Bronchial epithelial cell (primary cell): ENCODE data around the gene UNC45A. TPM values are rescaled to one million over a fixed set of nuclear protein-coding genes. Genes with fewer than 3 reads are reported as not detected.

Experiments
- DNase-seq: peaks from one replicate; pipeline ENCODE4 v3.0.0-alpha.2; 2010; ENCODE audit warnings: low read depth
- FAIRE-seq: peaks from 2 replicates; lab custom pipeline; 2011; peaks lifted over from hg19 to GRCh38; lab: Jason Lieb, UNC
- H3K27me3 ChIP-seq: 2 replicates; pipeline ENCODE4 v1.5.1; 2011; ENCODE audit warnings: low read length; ENCODE audit not compliant: control insufficient read depth, insufficient read depth
- H3K36me3 ChIP-seq: 2 replicates; pipeline ENCODE4 v1.5.1; 2011; ENCODE audit warnings: low read length; ENCODE audit not compliant: control insufficient read depth, insufficient read depth
- H3K4me3 ChIP-seq: 2 replicates; pipeline ENCODE4 v1.5.1; 2011; ENCODE audit warnings: mild to moderate bottlenecking, low read depth, low read length, control low read depth
- total RNA-seq: library from RNA; depleted of rRNA; stranded (reverse); fragments of >200 nt; gene quantifications from 2 replicates; pipeline ENCODE4 v1.2.1, GENCODE V29; 2014
- TF ChIP-seq, protein P1 (sequence below): IDR thresholded peaks from 2 replicates; pipeline ENCODE4 v1.5.1; 2011; ENCODE audit warnings: mild to moderate bottlenecking, moderate library complexity, low read length, control low read depth, inconsistent platforms; ENCODE audit not compliant: insufficient read depth, severe bottlenecking

The UNC45A gene
- total RNA-seq, 1 donor from 2014 or later = 64.8 TPM

DNA sequence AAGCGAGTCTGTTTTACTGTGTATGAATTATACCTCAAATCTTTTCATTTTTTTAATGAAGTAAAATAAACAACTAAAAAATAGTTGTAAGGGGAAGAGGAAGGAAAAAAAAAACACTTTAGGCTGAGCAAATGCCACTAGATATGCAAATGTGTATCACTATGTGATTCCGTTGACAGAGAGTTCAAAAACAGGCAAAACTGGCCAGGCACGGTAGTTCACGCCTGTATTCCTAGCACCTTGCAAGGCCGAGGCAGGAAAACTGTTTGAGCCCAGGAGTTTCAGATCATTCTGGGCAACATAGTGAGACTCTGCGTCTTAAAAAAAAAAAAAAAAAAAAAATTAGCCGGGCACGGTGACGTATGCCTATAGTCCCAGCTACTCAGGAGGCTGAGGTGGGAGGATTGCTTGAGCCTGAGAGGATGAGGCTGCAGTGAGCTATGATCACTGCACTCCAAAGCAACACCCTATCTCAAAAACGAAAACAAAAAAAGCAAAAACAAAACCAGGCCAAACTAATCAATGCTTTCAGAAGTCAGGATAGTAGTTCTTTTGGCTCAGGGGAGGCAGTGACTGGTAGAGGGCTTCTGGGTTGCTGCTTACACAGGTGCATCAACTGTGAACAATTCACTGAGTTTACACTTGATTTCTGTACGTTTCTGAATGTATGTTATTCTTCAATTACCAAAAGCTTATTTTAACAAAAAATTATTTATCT, 51.9 kb downstream of the UNC45A start:
- Histone ChIP-seq H3K36me3 (no peaks in the 10 kb centered on the region), H3K4me3 (no peak overlapping the region), H3K27me3 (no peaks in the 10 kb centered on the region)
- DNase-seq (no peak), FAIRE-seq (no peak)
- TF ChIP-seq, protein P1, sequence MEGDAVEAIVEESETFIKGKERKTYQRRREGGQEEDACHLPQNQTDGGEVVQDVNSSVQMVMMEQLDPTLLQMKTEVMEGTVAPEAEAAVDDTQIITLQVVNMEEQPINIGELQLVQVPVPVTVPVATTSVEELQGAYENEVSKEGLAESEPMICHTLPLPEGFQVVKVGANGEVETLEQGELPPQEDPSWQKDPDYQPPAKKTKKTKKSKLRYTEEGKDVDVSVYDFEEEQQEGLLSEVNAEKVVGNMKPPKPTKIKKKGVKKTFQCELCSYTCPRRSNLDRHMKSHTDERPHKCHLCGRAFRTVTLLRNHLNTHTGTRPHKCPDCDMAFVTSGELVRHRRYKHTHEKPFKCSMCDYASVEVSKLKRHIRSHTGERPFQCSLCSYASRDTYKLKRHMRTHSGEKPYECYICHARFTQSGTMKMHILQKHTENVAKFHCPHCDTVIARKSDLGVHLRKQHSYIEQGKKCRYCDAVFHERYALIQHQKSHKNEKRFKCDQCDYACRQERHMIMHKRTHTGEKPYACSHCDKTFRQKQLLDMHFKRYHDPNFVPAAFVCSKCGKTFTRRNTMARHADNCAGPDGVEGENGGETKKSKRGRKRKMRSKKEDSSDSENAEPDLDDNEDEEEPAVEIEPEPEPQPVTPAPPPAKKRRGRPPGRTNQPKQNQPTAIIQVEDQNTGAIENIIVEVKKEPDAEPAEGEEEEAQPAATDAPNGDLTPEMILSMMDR = no peak

DNA sequence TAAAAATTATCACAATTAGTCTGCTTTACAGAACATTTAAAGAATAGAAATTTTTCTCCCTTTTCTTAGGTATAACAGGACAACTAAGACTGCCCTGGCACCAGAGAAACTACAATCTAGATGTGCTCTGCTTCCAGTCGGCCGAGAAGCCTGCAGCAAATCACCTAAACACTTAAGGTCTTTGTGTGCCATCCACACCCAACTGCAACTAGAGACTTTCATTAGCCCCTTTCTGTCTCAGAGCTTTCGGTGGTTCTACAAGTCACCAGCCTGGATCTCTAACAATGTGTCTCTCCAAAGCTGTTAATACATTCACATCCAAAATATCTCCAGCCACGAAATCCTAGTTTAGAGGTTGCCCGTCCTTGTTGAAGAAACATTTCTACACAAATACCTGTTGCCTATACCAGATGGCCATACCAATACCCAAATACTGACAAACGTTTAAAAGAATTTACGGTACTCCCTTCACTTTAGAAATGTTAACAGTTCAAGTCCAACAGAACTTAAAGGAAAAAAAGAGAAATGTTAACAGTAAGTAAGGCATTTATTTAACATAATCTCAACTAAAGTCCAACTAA, 52.6 kb downstream of the UNC45A start:
- no peaks in the 10 kb centered on the region for H3K36me3 ChIP-seq
- no peak overlapping the region for H3K4me3 ChIP-seq
- TF ChIP-seq, protein P1 = no peak
- DNase-seq (no peak), FAIRE-seq (no peak)
- H3K27me3 ChIP-seq = no peaks in the 10 kb centered on the region

DNA sequence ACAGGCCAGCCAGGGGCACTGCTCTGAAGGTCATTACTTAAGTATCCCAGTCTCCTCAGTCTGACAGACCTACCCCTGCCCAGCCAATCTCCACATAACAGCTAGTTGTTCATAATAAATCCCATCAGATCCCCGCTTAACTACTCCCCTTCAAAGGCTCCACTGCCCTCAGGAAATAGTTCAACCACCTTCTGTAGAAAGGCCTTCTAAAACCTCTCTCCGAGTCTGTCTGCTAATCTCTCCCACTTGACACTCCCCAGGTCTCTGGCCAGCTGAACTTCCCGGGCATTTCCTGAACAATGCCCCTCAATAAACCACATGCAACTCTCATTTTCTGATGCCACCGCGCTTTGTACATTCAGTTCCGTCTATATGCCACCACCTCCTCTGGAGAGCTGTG, 53.2 kb downstream of the UNC45A start:
- DNase-seq (no peak), FAIRE-seq (no peak)
- H3K36me3 ChIP-seq = no peaks in the 10 kb centered on the region

DNA sequence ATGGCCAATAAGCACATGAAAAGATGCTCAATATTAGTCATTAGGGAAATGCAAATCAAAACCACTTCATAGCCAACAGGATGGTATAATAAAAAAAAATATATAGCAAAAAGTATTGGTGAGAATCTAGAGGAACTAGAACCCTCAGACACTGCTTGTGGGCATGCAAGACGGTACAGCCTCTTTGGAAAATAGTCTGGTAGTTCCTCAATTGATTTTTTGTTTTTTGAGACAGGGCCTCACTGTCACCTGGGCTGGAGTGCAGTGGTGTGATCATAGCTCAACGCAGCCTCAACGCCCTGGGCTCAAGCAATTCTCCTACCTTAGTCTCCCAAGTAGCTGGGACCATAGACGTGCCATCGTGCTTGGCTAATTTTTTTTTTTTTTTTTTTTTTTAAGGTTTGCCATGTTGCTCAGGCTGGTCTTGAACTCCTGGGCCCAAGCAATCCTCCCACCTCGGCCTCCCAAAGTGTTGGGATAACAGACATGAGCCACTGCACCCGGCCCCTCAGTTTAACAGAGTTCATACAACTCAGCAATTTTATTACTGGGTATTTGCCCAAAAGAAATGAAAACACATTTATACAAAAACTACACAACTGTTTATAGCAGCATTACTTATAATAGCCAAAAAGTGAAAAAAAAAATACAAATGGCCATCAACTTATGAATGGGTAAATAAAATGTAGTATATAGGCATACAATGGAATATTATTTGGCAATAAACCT, 54.1 kb downstream of the UNC45A start:
- TF ChIP-seq, protein P1 = no peak

More for the DNA sequence above, 53.2 kb downstream of the UNC45A start:
- TF ChIP-seq, protein P1 = no peak
- H3K4me3 ChIP-seq = no peak overlapping the region
- H3K27me3 ChIP-seq = no peaks in the 10 kb centered on the region

DNA sequence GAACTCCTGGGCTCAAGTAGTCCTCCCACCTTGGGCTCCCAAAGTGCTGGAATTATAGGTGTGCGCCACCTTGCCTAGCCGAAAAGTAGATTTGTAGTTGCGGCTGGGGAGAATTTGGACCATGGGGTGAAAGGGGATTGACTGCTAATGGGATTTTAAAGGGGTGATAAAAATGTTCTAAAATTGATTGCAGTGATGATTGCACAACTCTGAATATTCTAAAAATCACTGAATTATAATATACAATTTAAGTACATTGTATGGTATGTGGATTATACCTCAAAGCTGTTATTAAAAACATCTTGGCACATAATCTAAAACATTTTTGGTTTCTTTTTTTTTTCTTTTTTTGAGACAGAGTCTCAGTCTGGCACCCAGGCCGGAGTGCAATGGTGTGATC, 55.4 kb downstream of the UNC45A start:
- no peak overlapping the region for H3K4me3 ChIP-seq
- FAIRE-seq (no peak), DNase-seq (no peak)
- TF ChIP-seq, protein P1 = no peak
- no peaks in the 10 kb centered on the region for H3K36me3 ChIP-seq
- H3K27me3 ChIP-seq = no peaks in the 10 kb centered on the region

More for the DNA sequence above, 54.1 kb downstream of the UNC45A start:
- no peak for DNase-seq
- no peak overlapping the region for H3K4me3 ChIP-seq
- FAIRE-seq = no peak
- no peaks in the 10 kb centered on the region for H3K27me3 ChIP-seq
- H3K36me3 ChIP-seq = no peaks in the 10 kb centered on the region
